A549 (cell line): ENCODE measurements around the gene PIWIL4. TPM values are rescaled to one million over a fixed set of nuclear protein-coding genes. Genes with fewer than 3 reads are reported as not detected.
"Not testable (repeated sequence)": the region's sequence is repeated elsewhere in the genome, so short reads cannot be mapped to it uniquely, and the experiment has no call there.

ENCODE experiments used
- ATAC-seq, 2 experiments: fragments of 200-7000 bp in 1 of 2; fragments of >200 bp in 1 of 2; cut with Nextera tagmentation in 1 of 2; cut with Tn5 transposase in 1 of 2; 3 replicates each; pipeline versions ENCODE4 v1.8.0 to v1.9.1; 2018 to 2020; ENCODE audit warnings: mild to moderate bottlenecking in 1 of 2, moderate library complexity in 1 of 2
- CTCF ChIA-PET: fragments of 300-600 bp; sonication (Branson Sonifier 250); formaldehyde crosslinking; extraction: SDS; loops from one replicate; lab custom pipeline; 2021; ENCODE audit warnings: antibody characterized with exemption, inconsistent platforms; lab: Yijun Ruan, JAX
- POLR2A ChIA-PET: fragments of 350-600 bp; formaldehyde crosslinking; extraction: SDS; loops from one replicate; lab custom pipeline; 2021; ENCODE audit warnings: antibody characterized with exemption, inconsistent platforms; lab: Yijun Ruan, JAX
- DNase-seq, 2 experiments: peaks; one replicate each; pipeline versions ENCODE4 v3.0.0 to v3.0.0-alpha.2; 2011 to 2016; ENCODE audit warnings: low read depth in 1 of 2, low spot score in 1 of 2
- FAIRE-seq: peaks from 2 replicates; lab custom pipeline; 2011; peaks lifted over from hg19 to GRCh38; lab: Jason Lieb, UNC
- H3K27ac ChIP-seq, 2 experiments: fragments of >200 bp; sonication (Bioruptor Twin); formaldehyde crosslinking; 3 replicates each; pipeline ENCODE4 v1.5.1; 2016 to 2017
- H3K4me1 ChIP-seq: fragments of >200 bp; sonication (Bioruptor Twin); formaldehyde crosslinking; 3 replicates; pipeline ENCODE4 v1.6.1; 2016
- H3K4me2 ChIP-seq: fragments of >200 bp; sonication (Bioruptor Twin); formaldehyde crosslinking; 3 replicates; pipeline ENCODE4 v1.6.1; 2016
- H3K4me3 ChIP-seq: fragments of >200 bp; sonication (Bioruptor Twin); formaldehyde crosslinking; 3 replicates; pipeline ENCODE4 v1.5.1; 2016
- H3K9me3 ChIP-seq: fragments of >200 bp; sonication (Bioruptor Twin); formaldehyde crosslinking; 3 replicates; pipeline ENCODE4 v1.6.1; 2016
- CEBPB ChIP-seq, 2 experiments: fragments of >200 bp in 1 of 2; sonication (Bioruptor Twin) in 1 of 2; formaldehyde crosslinking in 1 of 2; IDR thresholded peaks; 2 replicates each; pipeline ENCODE4 v1.6.1; 2012 to 2016
- CTCF ChIP-seq: fragments of >200 bp; sonication (Bioruptor Twin); formaldehyde crosslinking; IDR thresholded peaks from 3 replicates; pipeline ENCODE4 v1.5.1; 2016
- EHF ChIP-seq: fragments of 250-450 bp; sonication (Bioruptor Pico); IDR thresholded peaks from 2 replicates; pipeline ENCODE4 v1.5.0; 2020; ENCODE audit warnings: mild to moderate bottlenecking
- EHMT2 ChIP-seq: fragments of 200-600 bp; sonication (generic); IDR thresholded peaks from 2 replicates; pipeline ENCODE4 v1.6.1; 2016; ENCODE audit warnings: antibody characterized with exemption, low read depth, mild to moderate bottlenecking, moderate library complexity
- EP300 ChIP-seq, 2 experiments: fragments of >200 bp; sonication (Bioruptor Twin); formaldehyde crosslinking; IDR thresholded peaks; 2 replicates in 1 of 2; 3 replicates in 1 of 2; pipeline ENCODE4 v1.6.1; 2016 to 2017
- ESRRA ChIP-seq: fragments of 150-350 bp; IDR thresholded peaks from 2 replicates; pipeline ENCODE4 v1.6.1; 2014; ENCODE audit warnings: mild to moderate bottlenecking, low read length, borderline replicate concordance
- HDAC2 ChIP-seq: fragments of 200-600 bp; sonication (generic); IDR thresholded peaks from 2 replicates; pipeline ENCODE4 v1.6.1; 2016
- RAD21 ChIP-seq, 2 experiments: fragments of >200 bp in 1 of 2; sonication (Bioruptor Twin) in 1 of 2; formaldehyde crosslinking in 1 of 2; IDR thresholded peaks in 1 of 2; conservative IDR thresholded peaks in 1 of 2; 2 replicates in 1 of 2; 3 replicates in 1 of 2; pipeline ENCODE4 v1.6.1; 2012 to 2018; ENCODE audit warnings: inconsistent platforms in 1 of 2
- REST ChIP-seq: fragments of 200-600 bp; sonication (generic); IDR thresholded peaks from 2 replicates; pipeline ENCODE4 v1.6.1; 2016; ENCODE audit warnings: antibody characterized with exemption, mild to moderate bottlenecking, moderate library complexity
- SMC3 ChIP-seq: fragments of >200 bp; sonication (Bioruptor Twin); formaldehyde crosslinking; IDR thresholded peaks from 3 replicates; pipeline ENCODE4 v1.6.1; 2018; ENCODE audit warnings: inconsistent platforms
- TFCP2L1 ChIP-seq: fragments of 250-450 bp; sonication (Bioruptor Pico); IDR thresholded peaks from 2 replicates; pipeline ENCODE4 v1.5.0; 2021; ENCODE audit warnings: mild to moderate bottlenecking
- ZSCAN20 ChIP-seq: fragments of 250-450 bp; sonication (Bioruptor Pico); IDR thresholded peaks from 2 replicates; pipeline ENCODE4 v1.8.0; 2022; ENCODE audit warnings: mild to moderate bottlenecking, moderate library complexity
- WGBS: methylation state at CpG from one replicate; pipeline ENCODE4 v1.1.6; 2017; ENCODE audit errors: missing lambda C conversion rate; 5-methylcytosine and 5-hydroxymethylcytosine counted together
- polyA plus RNA-seq, 4 experiments: library from polyadenylated mRNA; depleted of rRNA in 3 of 4; stranded (reverse); fragments of >200 nt; fragmentation: RNase III in 1 of 4; extraction: RNeasy Plus Mini Kit Qiagen cat#74134 plus additional on column Dnase treatment in 1 of 4; gene quantifications; 2 replicates in 3 of 4; 3 replicates in 1 of 4; pipeline ENCODE4 v1.2.3, GENCODE V29; 2011 to 2017
- TF ChIP-seq, protein P1 (sequence below): fragments of 450-650 bp; IDR thresholded peaks from 2 replicates; pipeline ENCODE4 v1.6.1; 2014; ENCODE audit warnings: antibody characterized with exemption

Gene PIWIL4
- polyA plus RNA-seq, 2 of the 4 experiments (the other 2 are of a cell fraction), result 0.28 to 0.35 TPM

DNA sequence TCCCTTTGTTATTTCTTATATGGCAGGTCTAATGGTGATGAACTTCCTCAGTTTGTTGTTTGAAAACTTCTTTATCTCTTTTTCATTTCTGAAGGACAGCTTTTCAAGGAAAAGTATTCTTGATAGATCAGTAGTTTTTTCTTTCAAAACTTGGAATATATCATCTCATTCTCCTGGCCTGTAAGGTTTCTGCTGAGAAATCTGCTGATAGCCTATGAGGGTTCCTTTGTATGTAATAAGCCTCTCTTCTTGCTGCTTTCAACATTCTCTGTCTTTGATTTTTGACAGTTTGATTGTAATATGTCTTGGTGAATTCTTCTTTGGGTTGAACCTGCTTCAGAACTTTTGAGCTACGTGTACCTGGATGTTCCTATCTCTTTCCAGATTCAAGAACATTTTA lies 46.0 kb downstream of the PIWIL4 start:
- Histone ChIP-seq H3K9me3 (peaks cover 9% of the 10 kb centered on the region; the same call in 1 of the 3 replicates), H3K4me3 (no peak overlapping the region), H3K27ac (no peak overlapping the region), H3K4me1 (no peaks in the 10 kb centered on the region), H3K4me2 (no peak overlapping the region)
- DNase-seq, result no peak
- 8% methylated on average over 1 of the region's 1 CpG for WGBS
- ChIA-PET CTCF (interaction anchor here (2.4 kb wide), 1 partner anchor 10 kb away, joined by 14 read pairs; no protein-coding TSS in a partner anchor), POLR2A (no interaction called here)
- no peak for TF ChIP-seq EP300 (IDR thresholded peaks at IDR 0.05)
- TF ChIP-seq EHMT2, result no peak
- no peak for TF ChIP-seq ESRRA
- no peak for TF ChIP-seq EHF
- no peak for TF ChIP-seq ZSCAN20 (CRISPR knock-in tag)
- no peak for ATAC-seq
- FAIRE-seq, result no peak

DNA sequence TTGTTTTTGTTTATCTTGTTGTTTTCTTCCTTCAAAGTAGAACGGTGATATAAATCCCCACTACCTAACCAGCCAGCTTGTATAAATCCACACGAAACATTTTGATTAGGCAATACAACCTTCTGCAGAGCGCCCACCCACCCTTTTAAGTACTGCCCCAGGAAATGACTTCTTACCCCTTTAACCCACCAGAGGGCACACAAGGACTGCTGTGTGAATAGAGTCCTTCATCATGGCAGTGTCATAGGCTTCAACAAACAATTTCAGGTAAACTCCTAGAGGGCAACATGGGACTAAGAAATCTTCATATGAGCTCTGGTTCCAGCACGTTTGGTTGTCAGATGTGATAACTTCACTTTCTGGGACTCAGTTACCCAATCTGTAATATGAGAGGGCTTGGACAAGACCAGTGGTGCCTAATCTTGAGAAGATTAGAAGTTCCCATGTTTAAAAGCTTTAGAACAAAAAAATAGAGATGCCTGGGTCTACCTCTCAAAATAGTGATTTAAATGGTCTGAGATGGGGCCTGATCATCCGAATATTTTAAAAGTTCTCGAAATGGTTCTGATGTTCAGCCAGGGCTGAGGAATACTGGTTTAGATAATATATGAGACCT lies 56.1 kb downstream of the PIWIL4 start:
- no peak overlapping the region for H3K27ac ChIP-seq
- FAIRE-seq, result no peak

GRCh38 chr11:94625422-94625821 lies 58.3 kb downstream of the PIWIL4 start:
- H3K9me3 ChIP-seq, result peaks cover 14% of the 10 kb centered on the region; the same call in 2 of the 3 replicates
- DNase-seq, H3K27ac ChIP-seq, H3K4me2 ChIP-seq, H3K4me1 ChIP-seq, POLR2A ChIA-PET, FAIRE-seq, ATAC-seq, H3K4me3 ChIP-seq: not testable (repeated sequence)
- CTCF ChIA-PET, result interaction anchor here (1.2 to 6.0 kb wide), 3 partner anchors 259 to 343 kb away, joined by 3 to 59 read pairs (median 10); no protein-coding TSS in a partner anchor
- whole genome bisulfite sequencing, result 68% methylated on average over 3 of the region's 3 CpGs

More for the DNA sequence above, 56.1 kb downstream of the PIWIL4 start:
- ATAC-seq (peak; percentile 88 to 96), DNase-seq (peak; percentile 60 to 82)
- WGBS, result 29% methylated on average over 6 of the region's 6 CpGs
- ChIA-PET POLR2A (no interaction called here), CTCF (interaction anchor here (0.6 to 6.0 kb wide), 58 partner anchors 8 to 1802 kb away, joined by 3 to 59 read pairs (median 4); partner anchors contain the start of gene AMOTL1)
- Histone ChIP-seq H3K9me3 (peaks cover 14% of the 10 kb centered on the region; the same call in 2 of the 3 replicates), H3K4me3 (no peak overlapping the region), H3K4me1 (no peaks in the 10 kb centered on the region), H3K4me2 (no peak overlapping the region)
- TF ChIP-seq, protein P1, sequence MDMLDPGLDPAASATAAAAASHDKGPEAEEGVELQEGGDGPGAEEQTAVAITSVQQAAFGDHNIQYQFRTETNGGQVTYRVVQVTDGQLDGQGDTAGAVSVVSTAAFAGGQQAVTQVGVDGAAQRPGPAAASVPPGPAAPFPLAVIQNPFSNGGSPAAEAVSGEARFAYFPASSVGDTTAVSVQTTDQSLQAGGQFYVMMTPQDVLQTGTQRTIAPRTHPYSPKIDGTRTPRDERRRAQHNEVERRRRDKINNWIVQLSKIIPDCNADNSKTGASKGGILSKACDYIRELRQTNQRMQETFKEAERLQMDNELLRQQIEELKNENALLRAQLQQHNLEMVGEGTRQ, result no peak
- TF ChIP-seq TFCP2L1 (CRISPR knock-in tag) (no peak), REST (no peak), SMC3 (peak; percentile 97), CEBPB (IDR thresholded peaks at IDR 0.05) (peak in 1 of 2 experiments; percentile 13; a peak in 1 of 4 replicates), RAD21 (conservative IDR thresholded peaks at IDR 0.05 in 1 of 2, IDR thresholded peaks at IDR 0.05 in 1 of 2) (peak; percentile 94 to 97), CTCF (peak; percentile 91), HDAC2 (no peak)

- WGBS, result 57% methylated on average over 3 of the region's 3 CpGs
- H3K4me2 ChIP-seq, FAIRE-seq, H3K4me1 ChIP-seq, H3K27ac ChIP-seq, POLR2A ChIA-PET, CTCF ChIA-PET, H3K4me3 ChIP-seq, DNase-seq, ATAC-seq: not testable (repeated sequence)
- H3K9me3 ChIP-seq, result peaks cover 14% of the 10 kb centered on the region; the same call in 2 of the 3 replicates
Observed at GRCh38 chr11:94627003-94627560, 59.9 kb downstream of the PIWIL4 start.
